Small intestine (tissue), 7 donors: ENCODE results near the gene TIMM21. TPM values are rescaled to one million over a fixed set of nuclear protein-coding genes. Genes with fewer than 3 reads are reported as not detected.

Experiments
- DNase-seq, 2 donors: peaks; one replicate each; pipeline versions ENCODE4 v3.0.0 to v3.0.0-alpha.2; 2013
- FAIRE-seq: peaks from 2 replicates; lab custom pipeline; 2012; peaks lifted over from hg19 to GRCh38; lab: Jason Lieb, UNC
- H3K27ac ChIP-seq, 3 donors: one replicate each; pipeline ENCODE4 v1.5.1; 2013; ENCODE audit warnings: low read length in 2 of 3, mild to moderate bottlenecking in 2 of 3, control low read depth in 1 of 3, inconsistent platforms in 1 of 3, low read depth in 1 of 3, moderate library complexity in 1 of 3
- H3K27me3 ChIP-seq, 3 donors: one replicate each; pipeline ENCODE4 v1.6.1; 2013; ENCODE audit warnings: low read length in 3 of 3, inconsistent platforms in 1 of 3; ENCODE audit not compliant: control insufficient read depth in 3 of 3, insufficient read depth in 3 of 3
- H3K36me3 ChIP-seq, 3 donors: one replicate each; pipeline ENCODE4 v1.6.1; 2013; ENCODE audit warnings: low read length in 3 of 3, inconsistent platforms in 1 of 3, low read depth in 1 of 3, mild to moderate bottlenecking in 1 of 3, moderate library complexity in 1 of 3; ENCODE audit not compliant: control insufficient read depth in 3 of 3, insufficient read depth in 2 of 3
- H3K4me1 ChIP-seq, 3 donors: one replicate each; pipeline ENCODE4 v1.6.1; 2013; ENCODE audit warnings: low read length in 2 of 3, inconsistent platforms in 1 of 3, low read depth in 1 of 3, mild to moderate bottlenecking in 1 of 3, moderate library complexity in 1 of 3; ENCODE audit not compliant: control insufficient read depth in 3 of 3, insufficient read depth in 2 of 3
- H3K4me3 ChIP-seq, 3 donors: one replicate each; pipeline ENCODE4 v1.5.1; 2013; ENCODE audit warnings: low read length in 3 of 3, control low read depth in 1 of 3, inconsistent platforms in 1 of 3, low read depth in 1 of 3, mild to moderate bottlenecking in 1 of 3, moderate library complexity in 1 of 3
- H3K9me3 ChIP-seq, 2 donors: one replicate each; pipeline ENCODE4 v1.6.1; 2013; ENCODE audit warnings: low read depth in 1 of 2, low read length in 1 of 2; ENCODE audit not compliant: control insufficient read depth in 2 of 2, insufficient read depth in 1 of 2
- WGBS, 3 donors: extraction: QIAGEN DNeasy Blood & Tissue Kit; methylation state at CpG; one replicate each; pipeline ENCODE4 v1.1.7; 2013; 5-methylcytosine and 5-hydroxymethylcytosine counted together
- polyA plus RNA-seq, 4 donors: library from polyadenylated mRNA; stranded (reverse) in 3 of 4; unstranded in 1 of 4; fragments of 200-250 nt in 3 of 4; fragments of 120-200 nt in 1 of 4; gene quantifications; one replicate each; pipeline versions ENCODE4 v1.2.1 to v1.2.3, GENCODE V29; 2013
- donor health status: healthy with polysubstance abuse.
- donor health status: control.
- donor health status: control.
- donor health status: Bipolar disorder and iron deficiency.
- donor health status: healthy.

The TIMM21 gene
- polyA plus RNA-seq, 4 donors = 9.2 to 31.2 (median 21.8) TPM

GRCh38 chr18:74116633-74117554 lies 31.4 kb upstream of the TIMM21 start:
- Histone ChIP-seq H3K27ac (no peak overlapping the region), H3K4me3 (no peak overlapping the region), H3K4me1 (peaks cover 0 to 18% (median 0%) of the 10 kb centered on the region in 3 donors), H3K9me3 (peaks cover 0 to 4% of the 10 kb centered on the region in 2 donors), H3K27me3 (no peaks in the 10 kb centered on the region), H3K36me3 (no peaks in the 10 kb centered on the region)
- no peak for FAIRE-seq
- 32 to 39% (median 32%) methylated on average over 9 of the region's 9 CpGs for WGBS, 3 donors
- peak; percentile 26 to 74 for DNase-seq

DNA sequence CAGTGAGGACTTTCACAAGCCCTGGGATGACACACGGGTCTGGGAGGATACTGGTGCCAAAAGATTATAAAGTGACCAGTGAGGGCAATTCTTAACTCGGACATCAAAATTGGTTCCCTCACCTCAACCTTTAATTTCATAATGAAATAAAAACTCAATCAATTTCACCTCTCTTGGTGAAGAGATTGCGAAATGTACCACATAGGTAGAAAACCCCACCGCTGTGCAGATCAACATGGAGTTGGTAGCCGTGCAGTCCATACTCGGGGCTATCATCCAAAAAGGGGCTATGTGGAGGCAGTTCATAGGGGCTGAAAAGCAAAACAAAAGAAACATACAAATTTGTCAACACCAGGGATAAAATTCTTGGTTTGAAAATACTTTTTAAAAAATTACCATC lies 25.1 kb upstream of the TIMM21 start:
- H3K4me3 ChIP-seq = no peak overlapping the region
- no peaks in the 10 kb centered on the region for H3K27me3 ChIP-seq
- H3K9me3 ChIP-seq = no peaks in the 10 kb centered on the region
- no peaks in the 10 kb centered on the region for H3K36me3 ChIP-seq
- DNase-seq (no peak), FAIRE-seq (no peak)
- WGBS, 3 donors = 85 to 93% (median 92%) methylated on average over 6 of the region's 6 CpGs
- H3K4me1 ChIP-seq = no peaks in the 10 kb centered on the region
- no peak overlapping the region for H3K27ac ChIP-seq

DNA sequence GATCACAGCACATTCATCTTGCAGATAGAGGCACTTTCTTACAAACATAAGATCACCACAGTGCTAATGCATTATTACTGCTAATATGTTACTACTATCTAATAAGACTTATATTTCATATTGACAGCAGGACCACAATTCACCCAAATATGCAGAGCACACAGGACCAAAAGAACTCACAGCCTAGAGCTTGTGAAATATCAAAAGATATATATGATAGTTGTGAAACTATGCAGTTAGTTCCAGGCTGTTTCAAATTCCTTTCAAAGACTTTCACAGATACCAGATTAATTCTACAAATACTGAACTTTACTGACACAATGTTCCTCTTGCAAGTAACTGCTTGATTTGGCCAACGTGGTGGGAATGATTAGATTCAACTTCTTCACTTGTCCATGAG lies 23.7 kb upstream of the TIMM21 start:
- no peaks in the 10 kb centered on the region for H3K36me3 ChIP-seq
- H3K27ac ChIP-seq = no peak overlapping the region
- FAIRE-seq (no peak), DNase-seq (no peak)
- WGBS, 3 donors = 64 to 73% (median 66%) methylated on average over 1 of the region's 1 CpG
- no peaks in the 10 kb centered on the region for H3K9me3 ChIP-seq
- H3K4me3 ChIP-seq = no peak overlapping the region
- no peaks in the 10 kb centered on the region for H3K4me1 ChIP-seq
- H3K27me3 ChIP-seq = no peaks in the 10 kb centered on the region

DNA sequence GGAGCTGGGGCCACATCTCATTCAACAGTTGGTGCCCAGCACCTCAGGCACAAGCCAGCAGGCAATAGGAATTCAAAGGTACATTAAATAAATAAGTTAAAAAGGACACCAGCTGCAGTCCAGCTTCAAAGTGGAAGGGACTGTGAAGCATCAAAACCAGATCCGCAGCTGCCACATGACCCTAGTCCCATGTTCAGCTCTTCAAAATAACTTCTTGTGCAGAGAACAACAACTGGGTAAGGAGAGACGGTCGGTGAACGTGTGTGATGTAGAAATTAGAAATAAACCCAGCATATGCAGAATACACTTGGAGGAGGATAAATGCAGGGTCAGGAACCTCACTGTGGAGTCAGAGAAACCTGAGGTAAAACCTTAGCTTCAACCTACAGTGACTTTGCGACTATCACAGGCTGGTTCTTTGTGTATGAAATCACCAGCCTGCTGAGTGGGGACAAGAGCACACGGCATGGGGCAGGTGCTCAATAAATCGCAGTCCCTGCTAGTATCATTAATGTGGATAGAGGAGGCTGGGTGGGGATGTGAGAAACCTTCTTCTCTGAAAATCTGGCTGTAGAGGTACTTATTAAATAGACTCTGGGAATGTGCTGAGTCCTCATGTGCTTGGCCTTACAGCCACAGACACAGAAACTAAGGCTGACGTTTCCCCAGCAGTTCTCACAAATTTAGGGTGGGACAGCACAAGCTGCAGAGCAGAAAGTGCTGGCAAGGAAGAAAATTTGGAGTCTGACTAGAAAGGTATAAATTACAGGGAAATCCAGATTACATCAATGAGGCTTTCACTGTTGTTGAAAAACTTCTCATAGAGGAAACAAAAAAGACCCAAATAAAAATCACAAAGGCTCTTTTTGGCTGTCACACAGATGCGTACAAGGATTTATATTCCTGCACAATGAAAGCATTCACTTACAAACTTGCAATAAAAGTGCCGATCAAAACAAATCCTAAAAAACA lies 21.4 kb upstream of the TIMM21 start:
- FAIRE-seq (no peak), DNase-seq (no peak)
- Histone ChIP-seq H3K27ac (no peak overlapping the region), H3K9me3 (no peaks in the 10 kb centered on the region), H3K27me3 (peaks cover 0 to 4% (median 0%) of the 10 kb centered on the region in 3 donors), H3K36me3 (no peaks in the 10 kb centered on the region), H3K4me3 (no peak overlapping the region), H3K4me1 (no peaks in the 10 kb centered on the region)
- 55 to 66% (median 56%) methylated on average over 10 of the region's 10 CpGs for WGBS, 3 donors

- H3K9me3 ChIP-seq = no peaks in the 10 kb centered on the region
- no peaks in the 10 kb centered on the region for H3K36me3 ChIP-seq
- no peak overlapping the region for H3K4me3 ChIP-seq
- peaks cover 0 to 4% (median 0%) of the 10 kb centered on the region in 3 donors for H3K27me3 ChIP-seq
- H3K4me1 ChIP-seq = no peaks in the 10 kb centered on the region
- FAIRE-seq (no peak), DNase-seq (no peak)
- WGBS, 3 donors = 75 to 83% (median 81%) methylated on average over 3 of the region's 3 CpGs
- no peak overlapping the region for H3K27ac ChIP-seq
Observed at GRCh38 chr18:74128159-74128558, 20.2 kb upstream of the TIMM21 start.

GRCh38 chr18:74131124-74131523 lies 17.2 kb upstream of the TIMM21 start:
- DNase-seq (no peak), FAIRE-seq (no peak)
- no peaks in the 10 kb centered on the region for H3K36me3 ChIP-seq
- peaks cover 0 to 4% (median 0%) of the 10 kb centered on the region in 3 donors for H3K27me3 ChIP-seq
- no peak overlapping the region for H3K27ac ChIP-seq
- 80 to 86% (median 82%) methylated on average over 3 of the region's 3 CpGs for WGBS, 3 donors
- no peak overlapping the region for H3K4me3 ChIP-seq
- no peaks in the 10 kb centered on the region for H3K9me3 ChIP-seq
- no peaks in the 10 kb centered on the region for H3K4me1 ChIP-seq

DNA sequence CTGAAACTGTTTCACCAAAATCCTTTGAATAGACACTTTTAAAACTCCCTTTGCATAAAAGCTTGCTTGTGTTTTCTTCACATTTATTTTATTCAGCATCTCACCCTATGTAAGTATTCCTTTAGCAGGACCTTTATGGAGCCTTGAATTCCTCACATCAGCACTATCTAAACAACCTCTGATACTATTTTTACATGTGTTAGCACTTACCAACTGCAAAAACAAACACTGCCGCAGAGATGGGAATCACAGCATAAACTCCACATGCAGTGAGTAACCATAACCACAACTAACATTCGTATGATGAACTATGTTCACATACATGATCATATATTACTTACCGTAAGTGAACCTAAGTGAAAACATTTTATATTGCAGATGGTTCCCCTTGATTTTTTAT lies 16.1 kb upstream of the TIMM21 start:
- Histone ChIP-seq H3K4me1 (no peaks in the 10 kb centered on the region), H3K36me3 (no peaks in the 10 kb centered on the region), H3K4me3 (no peak overlapping the region), H3K9me3 (no peaks in the 10 kb centered on the region), H3K27ac (no peak overlapping the region), H3K27me3 (peaks cover 0 to 4% (median 0%) of the 10 kb centered on the region in 3 donors)
- WGBS, 3 donors = 61 to 81% (median 75%) methylated on average over 3 of the region's 3 CpGs
- FAIRE-seq = no peak
- no peak for DNase-seq

DNA sequence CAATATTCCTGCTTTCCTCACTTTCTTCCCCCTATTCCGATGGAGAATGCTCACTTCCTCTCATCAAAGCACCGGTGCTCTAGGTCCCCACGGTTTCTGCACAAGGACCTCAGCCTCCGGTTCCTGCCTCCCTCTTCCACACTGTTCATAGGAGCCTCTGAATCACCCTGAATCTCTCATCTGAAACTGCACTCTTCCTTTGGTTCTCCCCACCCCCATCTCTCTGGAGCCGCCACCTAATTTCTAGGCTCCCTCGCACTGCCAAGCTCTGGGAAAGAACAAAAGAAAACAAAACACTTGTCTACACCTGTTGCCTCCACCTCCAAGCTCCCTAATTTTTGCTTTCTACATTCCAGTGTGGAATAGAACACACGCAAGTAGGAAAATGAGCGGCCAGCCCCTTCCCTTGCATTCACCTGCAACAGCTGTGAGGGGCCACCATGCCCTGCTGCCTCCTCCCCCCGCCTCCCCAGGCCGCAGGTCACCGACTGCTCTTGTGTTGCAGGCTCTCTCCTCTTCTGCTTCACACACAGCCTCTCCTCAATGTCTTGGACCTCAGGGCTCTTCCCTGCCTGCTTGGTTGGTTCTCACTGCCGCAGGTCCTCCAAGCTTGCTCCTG lies 10.3 kb upstream of the TIMM21 start:
- Histone ChIP-seq H3K27me3 (peaks cover 0 to 13% (median 0%) of the 10 kb centered on the region in 3 donors), H3K9me3 (no peaks in the 10 kb centered on the region), H3K36me3 (no peaks in the 10 kb centered on the region), H3K4me1 (no peaks in the 10 kb centered on the region), H3K27ac (no peak overlapping the region), H3K4me3 (no peak overlapping the region)
- no peak for DNase-seq
- no peak for FAIRE-seq
- WGBS, 3 donors = 85 to 87% (median 85%) methylated on average over 12 of the region's 12 CpGs
